ENCODE data around the gene FAM43B. TPM values are rescaled to one million over a fixed set of nuclear protein-coding genes. Genes with fewer than 3 reads are reported as not detected.

The FAM43B gene, protein sequence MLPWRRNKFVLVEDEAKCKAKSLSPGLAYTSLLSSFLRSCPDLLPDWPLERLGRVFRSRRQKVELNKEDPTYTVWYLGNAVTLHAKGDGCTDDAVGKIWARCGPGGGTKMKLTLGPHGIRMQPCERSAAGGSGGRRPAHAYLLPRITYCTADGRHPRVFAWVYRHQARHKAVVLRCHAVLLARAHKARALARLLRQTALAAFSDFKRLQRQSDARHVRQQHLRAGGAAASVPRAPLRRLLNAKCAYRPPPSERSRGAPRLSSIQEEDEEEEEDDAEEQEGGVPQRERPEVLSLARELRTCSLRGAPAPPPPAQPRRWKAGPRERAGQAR
- total RNA-seq (1 to 10 TPM; 1.1 to 1.3 TPM), polyA plus RNA-seq (ENCODE audit: insufficient read depth, low read depth, low replicate concordance) (0.66 TPM)
- long read RNA-seq, donor 1, partial matches to known transcripts = 0 of 2 reads
- long read RNA-seq, donor 1, other reads (novel, unspliced or antisense) = 0 of 2 reads
- long read RNA-seq, donor 2, partial matches to known transcripts = 0 of 1 reads
- long read RNA-seq, donor 2, other reads (novel, unspliced or antisense) = 0 of 1 reads

DNA sequence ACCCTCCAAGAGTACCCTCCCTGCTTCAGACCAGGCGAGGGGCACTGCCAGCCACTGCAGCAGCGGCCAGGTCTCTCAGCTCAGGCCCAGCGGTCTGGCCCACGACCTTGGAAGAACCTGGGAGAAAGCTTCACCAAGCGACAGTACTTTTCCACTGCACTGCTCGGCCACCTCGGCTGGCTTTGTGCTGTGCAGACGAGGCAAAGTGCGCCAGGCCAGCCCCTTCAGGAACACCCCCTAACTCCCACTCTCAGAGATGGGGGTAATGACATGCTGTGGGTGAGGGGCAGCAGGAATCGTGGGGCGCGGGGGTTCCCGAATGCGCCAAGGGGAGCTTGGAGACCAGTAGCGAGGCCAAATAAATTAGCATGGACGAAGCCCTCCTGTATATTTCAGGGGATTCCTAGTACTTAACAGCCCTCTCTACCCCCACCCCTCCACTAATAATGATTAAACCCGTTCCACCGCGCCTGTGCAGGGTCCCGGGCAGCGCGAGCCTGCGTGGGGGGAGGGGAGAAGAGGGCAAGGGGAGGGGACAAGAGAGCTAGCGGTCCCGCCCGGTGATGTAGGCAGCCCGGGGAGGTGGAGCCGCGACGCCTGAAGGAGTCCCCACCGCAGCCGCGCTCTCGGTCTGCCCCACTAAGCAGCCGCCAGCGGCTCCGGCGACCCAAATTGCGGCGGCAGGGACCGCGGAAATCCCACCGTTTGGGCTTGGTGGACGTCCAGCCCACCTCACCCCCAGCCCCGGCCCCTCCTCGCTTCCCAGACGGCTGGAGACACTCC is at the start of gene FAM43B:
Gene FAM43B, plus strand, starts transcription at position 629 of the 783 bp plus-strand sequence. CDS start 401 bp downstream, outside the sequence.
- Histone ChIP-seq H3K4me1 (peaks cover 17% of the 10 kb centered on the region), H3K4me3 (peak within 1 kb of the TSS; percentile 15 to 60), H3K36me3 (ENCODE audit: low read depth, missing control alignments) (no peaks in the 10 kb centered on the region), H3K9me3 (no peaks in the 10 kb centered on the region), H3K27ac (peak within 1 kb of the TSS; percentile 31 to 52), H3K27me3 (no peaks in the 10 kb centered on the region)
- peak; percentile 69 for DNase-seq
- intact Hi-C loops (cut with DNase I; ENCODE audit: low total_unique reads) = no loop called here
- WGBS, 2 donors = 2 to 7% methylated on average over 11 to 34 of the region's 47 CpGs
- TF ChIP-seq POLR2A (IDR thresholded peaks at IDR 0.05) (no peak), CTCF (IDR thresholded peaks at IDR 0.05) (no peak)

- intact Hi-C loops (cut with DNase I; ENCODE audit: low total_unique reads) = no loop called here
- no peak for DNase-seq
- Histone ChIP-seq H3K27me3 (no peaks in the 10 kb centered on the region), H3K4me3 (no peak overlapping the region), H3K27ac (no peak overlapping the region), H3K36me3 (ENCODE audit: low read depth, missing control alignments) (no peaks in the 10 kb centered on the region), H3K4me1 (peaks cover 6% of the 10 kb centered on the region), H3K9me3 (no peaks in the 10 kb centered on the region)
- no peak for TF ChIP-seq CTCF (IDR thresholded peaks at IDR 0.05)
- no peak for TF ChIP-seq POLR2A (IDR thresholded peaks at IDR 0.05)
- 86% methylated on average over 1 of the region's 1 CpG for WGBS, 2 donors
These were observed 46.9 kb upstream of the FAM43B start for GRCh38 chr1:20505488-20505887.

GRCh38 chr1:20507248-20507563 is 45.2 kb upstream of the FAM43B start:
- H3K27ac ChIP-seq = peak overlapping the region in 1 of 2 donors; percentile 79
- H3K9me3 ChIP-seq = no peaks in the 10 kb centered on the region
- no peaks in the 10 kb centered on the region for H3K27me3 ChIP-seq
- intact Hi-C loops (cut with DNase I; ENCODE audit: low total_unique reads) = no loop called here
- DNase-seq = no peak
- H3K4me3 ChIP-seq = peak overlapping the region; percentile 80 to 97
- 26 to 30% methylated on average over 5 of the region's 5 CpGs for WGBS, 2 donors
- TF ChIP-seq CTCF (IDR thresholded peaks at IDR 0.05) = no peak
- no peak for TF ChIP-seq POLR2A (IDR thresholded peaks at IDR 0.05)
- peaks cover 6% of the 10 kb centered on the region for H3K4me1 ChIP-seq
- no peaks in the 10 kb centered on the region for H3K36me3 ChIP-seq (ENCODE audit: low read depth, missing control alignments)

DNA sequence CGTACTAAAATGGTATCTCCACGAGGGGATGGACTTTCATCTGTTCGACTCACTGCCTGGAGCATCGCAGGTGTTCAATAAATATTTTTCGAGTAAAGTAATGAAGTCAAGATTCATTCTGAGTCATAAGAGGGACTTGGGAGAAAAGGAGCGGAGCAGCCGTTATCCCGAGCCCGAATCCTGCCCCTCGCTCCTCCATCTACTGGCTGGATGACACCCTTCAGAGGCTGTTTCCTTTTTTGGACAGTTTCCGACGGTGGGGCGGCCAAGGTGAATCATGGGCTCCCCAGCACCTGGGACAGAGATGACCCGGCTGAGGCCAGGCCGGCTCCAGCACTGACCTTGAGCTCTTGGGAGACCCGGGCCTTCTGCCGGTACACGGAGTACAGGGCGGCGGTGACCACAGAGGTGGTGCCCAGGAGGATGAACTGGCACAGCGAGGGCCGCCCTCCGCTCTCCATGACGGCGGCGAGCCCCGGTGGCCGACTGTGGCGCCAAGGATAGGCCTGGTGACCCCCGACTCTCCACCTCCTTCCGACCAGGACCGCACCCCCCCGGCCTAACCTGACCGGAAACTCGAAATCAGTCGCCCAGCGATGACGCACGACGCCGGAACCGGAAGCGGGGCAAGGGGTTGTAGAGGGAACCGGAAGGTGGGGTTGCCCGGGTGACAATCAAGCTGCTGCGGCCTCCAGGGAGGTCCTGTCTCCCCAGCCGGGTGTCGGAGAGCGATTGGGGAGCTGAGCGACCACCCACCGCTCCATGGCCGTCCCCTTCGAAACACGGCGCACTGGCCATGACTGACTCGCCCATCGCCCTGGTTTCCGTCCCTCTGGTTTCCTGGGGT is 44.6 kb upstream of the FAM43B start, which contains the start of gene MUL1:
Gene MUL1, minus strand, starts transcription at position 588 of the 847 bp plus-strand sequence. Its CDS starts 127 bp downstream, at position 461.
- 0 to 1% methylated on average over 18 to 52 of the region's 58 CpGs for WGBS, 2 donors
- intact Hi-C loops (cut with DNase I; ENCODE audit: low total_unique reads) = no loop called here
- peak; percentile 97 for DNase-seq
- H3K27ac ChIP-seq = peak within 1 kb of the TSS; percentile 79
- H3K4me1 ChIP-seq = peaks cover 6% of the 10 kb centered on the region
- H3K4me3 ChIP-seq = peak within 1 kb of the TSS; percentile 80 to 97
- no peaks in the 10 kb centered on the region for H3K9me3 ChIP-seq
- H3K27me3 ChIP-seq = no peaks in the 10 kb centered on the region
- TF ChIP-seq CTCF (IDR thresholded peaks at IDR 0.05) (no peak), POLR2A (IDR thresholded peaks at IDR 0.05) (peak; percentile 51)
- H3K36me3 ChIP-seq (ENCODE audit: low read depth, missing control alignments) = no peaks in the 10 kb centered on the region
